GM18861 (cell line): ENCODE results near the gene FAM131B.
"Not testable (repeated sequence)": the region's sequence is repeated elsewhere in the genome, so short reads cannot be mapped to it uniquely, and the experiment has no call there.

ENCODE experiments used
- ATAC-seq: cut with Tn5 transposase; IDR thresholded peaks from one replicate; pipeline ENCODE4 v1.9.1; 2021; ENCODE audit not compliant: unreplicated experiment

FAM131B gene

GRCh38 chr7:143362131-143363015 lies at the start of gene FAM131B:
Gene FAM131B, minus strand, starts transcription at chr7:143362713. Its CDS starts 110 bp downstream, at chr7:143362603.
- ATAC-seq: no peak

- no peak for ATAC-seq
Observed at GRCh38 chr7:143411976-143412708, 49.6 kb upstream of the FAM131B start.

GRCh38 chr7:143410521-143411004 lies 48.0 kb upstream of the FAM131B start:
- no peak for ATAC-seq

GRCh38 chr7:143408686-143409561 lies 46.4 kb upstream of the FAM131B start, which contains the start of gene EPHA1:
Gene EPHA1, minus strand, starts transcription at chr7:143408856. Its CDS starts 51 bp downstream, at chr7:143408805.
- ATAC-seq: no peak

- ATAC-seq: no peak
Observed at GRCh38 chr7:143408252-143408685, 45.8 kb upstream of the FAM131B start.

GRCh38 chr7:143407287-143408251 lies 45.1 kb upstream of the FAM131B start:
- no peak for ATAC-seq

- no peak for ATAC-seq
Observed at GRCh38 chr7:143406002-143406357, 43.5 kb upstream of the FAM131B start.

GRCh38 chr7:143405173-143406001 lies 42.9 kb upstream of the FAM131B start:
- no peak for ATAC-seq

GRCh38 chr7:143402233-143402632 lies 39.7 kb upstream of the FAM131B start:
- not testable (repeated sequence) for ATAC-seq

- ATAC-seq: no peak
Observed at GRCh38 chr7:143401265-143401664, 38.8 kb upstream of the FAM131B start.

GRCh38 chr7:143399642-143400041 lies 37.1 kb upstream of the FAM131B start:
- no peak for ATAC-seq

- no peak for ATAC-seq
Observed at GRCh38 chr7:143399151-143399550, 36.6 kb upstream of the FAM131B start.

- ATAC-seq: no peak
Observed at GRCh38 chr7:143398616-143399015, 36.1 kb upstream of the FAM131B start.

GRCh38 chr7:143397710-143398530 lies 35.4 kb upstream of the FAM131B start:
- no peak for ATAC-seq

GRCh38 chr7:143396625-143397556 lies 34.4 kb upstream of the FAM131B start:
- no peak for ATAC-seq

GRCh38 chr7:143396182-143396581 lies 33.7 kb upstream of the FAM131B start:
- ATAC-seq: no peak
